CD4-positive, CD25-positive, alpha-beta regulatory T cell (primary cell): ENCODE results near the gene CIB4. TPM values are rescaled to one million over a fixed set of nuclear protein-coding genes. Genes with fewer than 3 reads are reported as not detected.
A peak's percentile ranks its signal among the peaks of the same experiment; 100 is the strongest.

Experiments used
- ATAC-seq, 2 donors: fragments of 150-1000 bp; cut with Tn5 transposase; one replicate each; pipeline ENCODE4 v1.10.0; 2021; ENCODE audit warnings: low read depth in 2 of 2, moderate number of reproducible peaks in 2 of 2, moderate library complexity in 1 of 2
- DNase-seq, 3 donors: peaks; one replicate each; pipeline versions ENCODE4 v3.0.0 to v3.0.0-alpha.2; 2012 to 2022; ENCODE audit warnings: mixed read lengths in 1 of 3
- H3K27ac ChIP-seq: one replicate; pipeline ENCODE4 v1.7.0; 2013; ENCODE audit warnings: mild to moderate bottlenecking, low read length; ENCODE audit not compliant: insufficient read depth, poor library complexity, severe bottlenecking
- H3K27me3 ChIP-seq: one replicate; pipeline ENCODE4 v1.7.0; 2013; ENCODE audit warnings: low read length; ENCODE audit not compliant: control insufficient read depth, insufficient read depth
- H3K36me3 ChIP-seq: one replicate; pipeline ENCODE4 v1.7.0; 2013; ENCODE audit warnings: mild to moderate bottlenecking, low read length, moderate library complexity; ENCODE audit not compliant: control insufficient read depth, insufficient read depth
- H3K4me1 ChIP-seq: 2 replicates; pipeline ENCODE4 v1.7.0; 2013; ENCODE audit warnings: mild to moderate bottlenecking, low read length; ENCODE audit not compliant: insufficient read depth, control insufficient read depth, poor library complexity, severe bottlenecking
- H3K4me3 ChIP-seq: one replicate; pipeline ENCODE4 v1.7.0; 2013; ENCODE audit warnings: low read depth, mild to moderate bottlenecking, low read length, moderate library complexity
- H3K9me3 ChIP-seq, 2 experiments: 1 replicate in 1 of 2; 2 replicates in 1 of 2; pipeline ENCODE4 v1.7.0; 2013; ENCODE audit warnings: low read length in 2 of 2, mild to moderate bottlenecking in 1 of 2, moderate library complexity in 1 of 2; ENCODE audit not compliant: control insufficient read depth in 2 of 2
- H3K27ac Mint-ChIP-seq, 3 donors: one replicate each; pipeline ENCODE4 v1.8.0; 2020 to 2022; ENCODE audit warnings: mild to moderate bottlenecking in 3 of 3, mixed read lengths in 3 of 3, moderate library complexity in 2 of 3
- H3K27me3 Mint-ChIP-seq: one replicate; pipeline ENCODE4 v1.8.0; 2022; ENCODE audit warnings: mild to moderate bottlenecking, mixed read lengths
- H3K36me3 Mint-ChIP-seq: one replicate; pipeline ENCODE4 v1.8.0; 2020; ENCODE audit warnings: mixed read lengths
- H3K4me1 Mint-ChIP-seq, 4 donors: one replicate each; pipeline ENCODE4 v1.8.0; 2020 to 2022; ENCODE audit warnings: mixed read lengths in 4 of 4, mild to moderate bottlenecking in 1 of 4
- H3K4me3 Mint-ChIP-seq, 4 donors: one replicate each; pipeline ENCODE4 v1.8.0; 2020 to 2022; ENCODE audit warnings: mild to moderate bottlenecking in 4 of 4, mixed read lengths in 4 of 4, moderate library complexity in 3 of 4
- H3K9me3 Mint-ChIP-seq, 7 donors: one replicate each; pipeline ENCODE4 v1.8.0; 2020 to 2022; ENCODE audit warnings: mixed read lengths in 7 of 7, mild to moderate bottlenecking in 3 of 7, moderate library complexity in 2 of 7
- polyA plus RNA-seq, 4 donors: library from polyadenylated mRNA; unstranded; fragments of 300-500 nt; fragmentation: Illumina TruSeq; gene quantifications; one replicate each; pipeline ENCODE4 v1.2.3, GENCODE V29; 2021
- total RNA-seq: library from RNA; stranded (reverse); gene quantifications from one replicate; pipeline ENCODE4 v1.2.3, GENCODE V29; 2022

CIB4 gene
- total and polyA plus RNA-seq, 5 donors from 2014 or later = not detected

- ATAC-seq = peak; percentile 72 to 76
- H3K4me3 ChIP-seq = no peak overlapping the region
- no peaks in the 10 kb centered on the region for H3K9me3 ChIP-seq
- no peak overlapping the region for H3K27ac ChIP-seq
- Mint-ChIP-seq H3K27ac (no peak overlapping the region), H3K4me3 (no peak overlapping the region), H3K27me3 (peaks cover 23% of the 10 kb centered on the region), H3K4me1 (peaks cover 0 to 6% (median 0%) of the 10 kb centered on the region in 4 donors), H3K9me3 (peaks cover 0 to 1% (median 0%) of the 10 kb centered on the region in 7 donors), H3K36me3 (no peaks in the 10 kb centered on the region)
- no peaks in the 10 kb centered on the region for H3K27me3 ChIP-seq
- DNase-seq = peak; percentile 30 to 45 (median 44)
- no peaks in the 10 kb centered on the region for H3K36me3 ChIP-seq
- H3K4me1 ChIP-seq = no peaks in the 10 kb centered on the region
Measured at GRCh38 chr2:26577442-26578112, 63.6 kb downstream of the CIB4 start.

- Histone ChIP-seq H3K27me3 (no peaks in the 10 kb centered on the region), H3K9me3 (no peaks in the 10 kb centered on the region), H3K36me3 (no peaks in the 10 kb centered on the region), H3K4me1 (no peaks in the 10 kb centered on the region), H3K27ac (no peak overlapping the region), H3K4me3 (no peak overlapping the region)
- Mint-ChIP-seq H3K36me3 (no peaks in the 10 kb centered on the region), H3K4me3 (no peak overlapping the region), H3K4me1 (peaks cover 0 to 6% (median 0%) of the 10 kb centered on the region in 4 donors), H3K9me3 (peaks cover 0 to 1% (median 0%) of the 10 kb centered on the region in 7 donors), H3K27me3 (peaks cover 22% of the 10 kb centered on the region), H3K27ac (no peak overlapping the region)
- no peak for DNase-seq
- ATAC-seq = no peak
Measured at GRCh38 chr2:26576565-26577441, 64.4 kb downstream of the CIB4 start.

GRCh38 chr2:26575836-26576564 is 65.2 kb downstream of the CIB4 start:
- ATAC-seq (no peak), DNase-seq (no peak)
- Mint-ChIP-seq H3K36me3 (no peaks in the 10 kb centered on the region), H3K4me1 (peaks cover 0 to 6% (median 0%) of the 10 kb centered on the region in 4 donors), H3K27ac (no peak overlapping the region), H3K9me3 (peaks cover 0 to 1% (median 0%) of the 10 kb centered on the region in 7 donors), H3K27me3 (peaks cover 15% of the 10 kb centered on the region), H3K4me3 (no peak overlapping the region)
- H3K9me3 ChIP-seq = no peaks in the 10 kb centered on the region
- no peak overlapping the region for H3K4me3 ChIP-seq
- no peak overlapping the region for H3K27ac ChIP-seq
- no peaks in the 10 kb centered on the region for H3K27me3 ChIP-seq
- H3K36me3 ChIP-seq = no peaks in the 10 kb centered on the region
- H3K4me1 ChIP-seq = no peaks in the 10 kb centered on the region

GRCh38 chr2:26574900-26575560 is 66.1 kb downstream of the CIB4 start:
- H3K4me3 ChIP-seq = no peak overlapping the region
- no peak for ATAC-seq
- Mint-ChIP-seq H3K4me3 (no peak overlapping the region), H3K9me3 (peaks cover 0 to 1% (median 0%) of the 10 kb centered on the region in 7 donors), H3K36me3 (no peaks in the 10 kb centered on the region), H3K27ac (no peak overlapping the region), H3K27me3 (peaks cover 15% of the 10 kb centered on the region), H3K4me1 (peaks cover 0 to 6% (median 0%) of the 10 kb centered on the region in 4 donors)
- H3K27me3 ChIP-seq = no peaks in the 10 kb centered on the region
- H3K27ac ChIP-seq = no peak overlapping the region
- H3K4me1 ChIP-seq = no peaks in the 10 kb centered on the region
- no peak for DNase-seq
- H3K36me3 ChIP-seq = no peaks in the 10 kb centered on the region
- H3K9me3 ChIP-seq = no peaks in the 10 kb centered on the region

GRCh38 chr2:26574066-26574899 is 66.9 kb downstream of the CIB4 start:
- peak overlapping the region in 1 of 3 donors; percentile 57 for H3K27ac Mint-ChIP-seq
- H3K4me3 Mint-ChIP-seq = no peak overlapping the region
- no peaks in the 10 kb centered on the region for H3K36me3 ChIP-seq
- no peaks in the 10 kb centered on the region for H3K27me3 ChIP-seq
- H3K9me3 ChIP-seq = no peaks in the 10 kb centered on the region
- peaks cover 0 to 1% (median 0%) of the 10 kb centered on the region in 7 donors for H3K9me3 Mint-ChIP-seq
- ATAC-seq (no peak), DNase-seq (no peak)
- H3K4me1 ChIP-seq = no peaks in the 10 kb centered on the region
- H3K4me3 ChIP-seq = no peak overlapping the region
- H3K36me3 Mint-ChIP-seq = no peaks in the 10 kb centered on the region
- peaks cover 15% of the 10 kb centered on the region for H3K27me3 Mint-ChIP-seq
- peaks cover 0 to 6% (median 0%) of the 10 kb centered on the region in 4 donors for H3K4me1 Mint-ChIP-seq
- no peak overlapping the region for H3K27ac ChIP-seq

GRCh38 chr2:26573241-26573925 is 67.8 kb downstream of the CIB4 start:
- Histone ChIP-seq H3K27me3 (no peaks in the 10 kb centered on the region), H3K4me1 (no peaks in the 10 kb centered on the region), H3K9me3 (no peaks in the 10 kb centered on the region), H3K4me3 (no peak overlapping the region), H3K36me3 (no peaks in the 10 kb centered on the region), H3K27ac (no peak overlapping the region)
- ATAC-seq (no peak), DNase-seq (no peak)
- Mint-ChIP-seq H3K36me3 (no peaks in the 10 kb centered on the region), H3K27ac (no peak overlapping the region), H3K9me3 (peaks cover 0 to 1% (median 0%) of the 10 kb centered on the region in 7 donors), H3K4me3 (no peak overlapping the region), H3K27me3 (peaks cover 19% of the 10 kb centered on the region), H3K4me1 (peaks cover 0 to 6% (median 0%) of the 10 kb centered on the region in 4 donors)
